GM10248 (cell line): ENCODE data around the gene SLC22A23.

Source experiments
- CTCF ChIA-PET: fragments of 300-600 bp; sonication (Branson Sonifier 250); formaldehyde crosslinking; extraction: SDS; loops from one replicate; lab custom pipeline; 2021; ENCODE audit warnings: antibody characterized with exemption; lab: Yijun Ruan, JAX
- POLR2A ChIA-PET: fragments of 350-650 bp; sonication (Branson Sonifier 250); formaldehyde crosslinking; extraction: SDS; loops from one replicate; lab custom pipeline; 2020; ENCODE audit warnings: antibody characterized with exemption; lab: Yijun Ruan, JAX
- DNase-seq: peaks from one replicate; pipeline ENCODE4 v3.0.0; 2012; ENCODE audit errors: extremely low spot score
- TF ChIP-seq, protein P1 (sequence below): IDR thresholded peaks from 2 replicates; pipeline ENCODE4 v1.5.1; 2012; ENCODE audit warnings: mild to moderate bottlenecking, low read depth; ENCODE audit errors: extremely low read depth, missing control alignments, control extremely low read depth

SLC22A23 gene

DNA sequence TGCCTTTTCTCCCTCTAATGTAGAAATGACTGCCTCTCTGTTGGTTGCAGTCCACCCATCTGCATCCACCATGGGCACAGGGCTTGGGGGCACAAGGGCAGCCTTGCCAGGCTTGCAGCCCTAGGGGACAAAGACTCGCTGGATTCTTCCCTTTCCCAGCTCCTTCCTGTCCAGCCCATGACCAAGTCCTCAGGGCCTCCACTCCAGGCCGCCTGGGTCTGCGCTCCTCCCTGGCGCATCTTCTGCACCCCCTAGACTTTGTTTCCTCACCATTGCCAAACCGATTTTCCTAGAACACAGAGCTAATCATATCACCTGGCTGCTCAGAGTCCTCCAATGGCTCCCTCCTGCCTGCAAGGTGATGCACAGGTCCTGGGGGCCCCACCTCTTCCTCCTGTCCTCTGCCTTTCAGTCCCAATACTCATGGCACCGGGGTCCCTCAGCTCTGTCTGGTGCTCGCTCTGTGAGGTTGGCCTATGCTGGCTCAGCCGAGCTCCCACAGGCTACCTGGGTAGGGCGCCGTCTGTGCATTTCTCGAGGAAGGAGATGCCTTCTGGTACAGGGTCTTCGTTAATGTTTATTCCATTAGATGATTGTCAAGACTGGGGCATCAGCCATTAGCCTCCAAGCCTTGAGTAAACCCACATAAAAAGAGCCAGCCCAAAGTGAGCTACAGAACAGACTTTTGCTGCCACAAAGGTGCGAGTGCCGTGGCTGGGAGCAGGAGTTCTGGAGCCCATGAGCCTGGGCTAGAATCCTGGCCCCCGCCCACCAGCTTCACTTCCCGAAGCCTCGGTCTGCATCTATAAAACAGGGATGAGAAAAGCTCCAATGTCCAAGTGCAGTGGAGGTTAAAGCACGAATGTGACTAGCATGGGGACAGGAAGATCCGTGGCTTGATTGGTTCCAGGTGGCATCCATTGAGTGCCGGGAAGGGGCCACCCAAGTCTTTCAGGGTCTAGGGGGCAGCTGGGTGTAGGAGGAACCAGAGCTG lies 180.4 kb downstream of the SLC22A23 start:
- ChIA-PET CTCF (interaction anchor here (0.7 to 2.6 kb wide), 5 partner anchors 17 to 456 kb away, joined by 3 to 23 read pairs (median 3); no protein-coding TSS in a partner anchor), POLR2A (interaction anchor here (1.0 kb wide), 1 partner anchor 12 kb away, joined by 6 read pairs; no protein-coding TSS in a partner anchor)
- TF ChIP-seq, protein P1, sequence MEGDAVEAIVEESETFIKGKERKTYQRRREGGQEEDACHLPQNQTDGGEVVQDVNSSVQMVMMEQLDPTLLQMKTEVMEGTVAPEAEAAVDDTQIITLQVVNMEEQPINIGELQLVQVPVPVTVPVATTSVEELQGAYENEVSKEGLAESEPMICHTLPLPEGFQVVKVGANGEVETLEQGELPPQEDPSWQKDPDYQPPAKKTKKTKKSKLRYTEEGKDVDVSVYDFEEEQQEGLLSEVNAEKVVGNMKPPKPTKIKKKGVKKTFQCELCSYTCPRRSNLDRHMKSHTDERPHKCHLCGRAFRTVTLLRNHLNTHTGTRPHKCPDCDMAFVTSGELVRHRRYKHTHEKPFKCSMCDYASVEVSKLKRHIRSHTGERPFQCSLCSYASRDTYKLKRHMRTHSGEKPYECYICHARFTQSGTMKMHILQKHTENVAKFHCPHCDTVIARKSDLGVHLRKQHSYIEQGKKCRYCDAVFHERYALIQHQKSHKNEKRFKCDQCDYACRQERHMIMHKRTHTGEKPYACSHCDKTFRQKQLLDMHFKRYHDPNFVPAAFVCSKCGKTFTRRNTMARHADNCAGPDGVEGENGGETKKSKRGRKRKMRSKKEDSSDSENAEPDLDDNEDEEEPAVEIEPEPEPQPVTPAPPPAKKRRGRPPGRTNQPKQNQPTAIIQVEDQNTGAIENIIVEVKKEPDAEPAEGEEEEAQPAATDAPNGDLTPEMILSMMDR = no peak
- no peak for DNase-seq

DNA sequence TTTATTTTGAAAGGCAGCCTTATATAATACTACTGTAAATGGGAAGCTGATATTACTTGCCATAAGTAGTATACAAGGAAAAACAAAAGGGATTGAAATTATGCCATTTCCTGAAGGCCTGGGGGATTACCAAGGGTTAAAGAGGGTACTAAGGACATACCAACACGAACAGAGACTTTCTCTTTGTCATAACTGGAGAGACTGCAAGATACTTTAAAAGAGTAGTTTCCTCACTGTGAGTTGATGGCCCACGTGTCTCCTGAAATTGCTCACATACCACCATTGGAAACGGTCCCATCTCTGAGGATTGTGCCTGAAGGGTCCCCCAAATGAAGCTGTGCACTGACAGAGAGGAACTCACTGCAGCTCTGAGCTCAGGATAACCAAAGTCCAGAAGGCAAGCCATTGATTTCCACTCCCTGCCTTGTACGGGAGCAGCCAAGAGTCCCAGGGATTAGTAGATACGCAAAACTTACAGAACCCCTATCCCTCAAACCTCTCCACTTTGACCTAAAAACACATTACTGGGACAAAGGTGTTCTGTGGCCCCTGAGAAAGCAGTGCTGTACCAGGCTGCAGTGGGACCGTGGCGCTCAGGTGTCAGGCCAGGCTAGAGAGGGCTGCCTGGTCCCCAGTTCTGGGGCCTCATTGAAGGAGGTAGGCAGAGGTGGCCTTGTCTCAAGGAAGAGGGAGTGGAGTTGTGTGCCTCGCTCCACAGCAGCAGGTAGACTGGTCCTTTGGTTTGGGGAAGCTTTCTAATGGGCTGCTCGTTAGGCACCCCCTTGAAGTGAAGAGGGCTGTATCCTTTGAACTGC lies 182.9 kb downstream of the SLC22A23 start:
- no peak for DNase-seq
- ChIA-PET CTCF (interaction anchor here (0.9 to 3.3 kb wide), 8 partner anchors 8 to 704 kb away, joined by 3 to 16 read pairs (median 4); no protein-coding TSS in a partner anchor), POLR2A (no interaction called here)
- TF ChIP-seq, protein P1 = no peak

DNA sequence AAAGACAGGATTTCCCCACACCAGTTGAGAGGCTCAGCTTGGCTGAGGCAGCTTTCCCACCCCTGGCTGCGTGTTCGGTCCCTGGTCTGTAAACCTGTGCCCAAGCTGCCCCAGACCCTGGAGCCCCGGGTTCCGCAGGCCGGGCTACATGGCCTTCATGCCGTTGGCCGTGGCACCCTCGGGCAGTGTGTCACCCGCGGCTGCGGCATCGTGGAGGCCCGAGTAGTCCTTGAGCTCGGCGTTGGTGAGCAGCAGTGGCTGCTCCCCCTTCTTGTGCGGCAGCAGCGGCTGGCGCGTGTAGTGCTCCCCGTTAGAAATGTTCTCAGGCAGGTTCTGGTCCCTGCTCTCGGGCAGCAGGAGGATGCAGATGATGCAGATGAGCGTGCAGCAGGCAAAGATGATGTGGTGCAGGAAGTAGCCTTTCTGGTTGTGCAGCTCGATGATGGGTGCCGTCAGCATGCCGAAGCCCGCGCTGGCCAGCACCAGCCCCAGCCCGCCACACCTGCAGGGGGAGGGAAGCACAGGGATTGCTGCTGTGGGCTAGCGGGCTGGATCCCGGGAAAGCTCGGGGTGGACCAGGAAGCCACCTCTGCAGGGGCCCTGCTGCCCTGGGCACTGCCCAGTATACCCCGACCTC lies 183.8 kb downstream of the SLC22A23 start:
- TF ChIP-seq, protein P1 = no peak
- ChIA-PET POLR2A (no interaction called here), CTCF (interaction anchor here (0.8 to 3.3 kb wide), 10 partner anchors 8 to 705 kb away, joined by 3 to 16 read pairs (median 4); no protein-coding TSS in a partner anchor)

DNA sequence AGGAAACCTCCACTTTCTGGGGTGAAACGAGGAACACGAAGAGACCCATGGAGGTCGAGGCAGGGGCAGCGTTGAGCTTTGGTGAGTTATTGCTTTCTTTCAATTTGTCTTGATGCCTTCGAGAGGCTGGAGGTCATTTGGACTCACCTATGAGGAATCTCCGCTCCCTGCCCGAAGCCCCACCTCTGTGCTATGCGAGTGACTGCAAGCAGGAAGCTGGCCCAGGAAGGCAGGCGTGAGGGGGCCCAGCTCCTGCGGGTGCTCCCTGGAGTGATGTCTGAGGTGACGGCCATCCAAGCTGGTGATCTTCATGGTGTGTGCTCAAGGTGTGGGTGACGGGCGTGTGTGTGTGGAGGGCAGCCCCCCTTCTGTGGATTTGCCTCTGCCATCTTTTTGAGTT lies 185.1 kb downstream of the SLC22A23 start:
- DNase-seq = no peak
- CTCF ChIA-PET = interaction anchor here (1.2 to 3.3 kb wide), 5 partner anchors 20 to 460 kb away, joined by 3 to 16 read pairs (median 4); no protein-coding TSS in a partner anchor
- TF ChIP-seq, protein P1 = no peak
- POLR2A ChIA-PET = no interaction called here

More for the DNA sequence above, 183.8 kb downstream of the SLC22A23 start:
- no peak for DNase-seq

DNA sequence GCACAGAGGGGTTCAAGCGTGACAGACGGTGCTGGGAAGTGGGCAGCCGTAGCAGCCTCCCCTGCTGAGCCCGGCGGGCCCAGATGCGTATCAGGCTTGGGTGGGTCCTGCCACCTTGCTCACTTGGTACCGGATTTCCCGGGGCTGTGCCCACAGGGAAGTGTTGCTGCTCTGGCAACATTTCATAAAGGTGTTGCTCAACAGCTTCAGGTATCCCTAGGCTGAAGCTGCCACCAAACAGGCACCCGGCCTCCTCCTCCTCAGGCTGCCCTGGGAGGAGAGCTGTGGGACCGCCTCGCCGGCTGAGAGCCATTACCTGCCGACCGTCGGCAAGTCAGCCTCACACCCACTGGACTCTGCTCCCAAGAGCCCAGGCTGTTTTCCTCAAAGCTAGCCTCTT lies 186.6 kb downstream of the SLC22A23 start:
- ChIA-PET CTCF (interaction anchor here (1.3 to 2.1 kb wide), 3 partner anchors 9 to 19 kb away, joined by 3 to 8 read pairs (median 6); partner anchors contain the start of gene PSMG4), POLR2A (no interaction called here)
- DNase-seq = no peak
- TF ChIP-seq, protein P1 = no peak
